Activated T-cell treated with anti-CD3 and anti-CD28 coated beads, Interleukin-2, amount 50 U/mL, for 48 hours (primary cell): ENCODE results near the gene PRRC2B.

Experiments
- DNase-seq, 2 experiments: peaks; one replicate each; pipeline ENCODE4 v3.0.0-alpha.2; 2020

Gene PRRC2B

GRCh38 chr9:131522257-131523085, 128.6 kb downstream of the PRRC2B start:
- no peak for DNase-seq

- no peak for DNase-seq
These were observed 129.2 kb downstream of the PRRC2B start for GRCh38 chr9:131523086-131523388.

- no peak for DNase-seq
These were observed 129.9 kb downstream of the PRRC2B start for GRCh38 chr9:131523451-131524435.

- no peak for DNase-seq
These were observed 130.9 kb downstream of the PRRC2B start for GRCh38 chr9:131524665-131525315.

- no peak for DNase-seq
These were observed 132.0 kb downstream of the PRRC2B start for GRCh38 chr9:131525643-131526565.

- DNase-seq = no peak
These were observed 134.3 kb downstream of the PRRC2B start for GRCh38 chr9:131528186-131528585.

- DNase-seq = no peak
These were observed 135.1 kb downstream of the PRRC2B start for GRCh38 chr9:131528886-131529505.

GRCh38 chr9:131529597-131530545, 136.0 kb downstream of the PRRC2B start:
- DNase-seq = no peak

- peak; percentile 41 to 48 for DNase-seq
These were observed 136.6 kb downstream of the PRRC2B start for GRCh38 chr9:131530546-131530919.

GRCh38 chr9:131530920-131531832, 137.3 kb downstream of the PRRC2B start, which contains the start of gene UCK1:
UCK1 (minus strand) TSS chr9:131531263; CDS start chr9:131531174, 89 bp downstream.
- DNase-seq = peak; percentile 79 to 83

GRCh38 chr9:131534721-131535237, 140.9 kb downstream of the PRRC2B start:
- no peak for DNase-seq

- no peak for DNase-seq
These were observed 144.1 kb downstream of the PRRC2B start for GRCh38 chr9:131537946-131538345.

- DNase-seq = no peak
These were observed 145.5 kb downstream of the PRRC2B start for GRCh38 chr9:131539223-131539923.

- no peak for DNase-seq
These were observed 149.3 kb downstream of the PRRC2B start for GRCh38 chr9:131543141-131543540.

GRCh38 chr9:131545003-131545785, 151.3 kb downstream of the PRRC2B start, which contains the start of gene PRRT1B:
PRRT1B (plus strand) TSS chr9:131545523; CDS start chr9:131545616, 93 bp downstream.
- DNase-seq = no peak

GRCh38 chr9:131545786-131546335, 152.0 kb downstream of the PRRC2B start:
- no peak for DNase-seq
